HG03064 (cell line): ENCODE measurements around the gene HSD17B2.

Source experiments
- ATAC-seq: cut with Tn5 transposase; IDR thresholded peaks from one replicate; pipeline ENCODE4 v1.9.1; 2021; ENCODE audit warnings: low read depth; ENCODE audit not compliant: unreplicated experiment

HSD17B2 gene

DNA sequence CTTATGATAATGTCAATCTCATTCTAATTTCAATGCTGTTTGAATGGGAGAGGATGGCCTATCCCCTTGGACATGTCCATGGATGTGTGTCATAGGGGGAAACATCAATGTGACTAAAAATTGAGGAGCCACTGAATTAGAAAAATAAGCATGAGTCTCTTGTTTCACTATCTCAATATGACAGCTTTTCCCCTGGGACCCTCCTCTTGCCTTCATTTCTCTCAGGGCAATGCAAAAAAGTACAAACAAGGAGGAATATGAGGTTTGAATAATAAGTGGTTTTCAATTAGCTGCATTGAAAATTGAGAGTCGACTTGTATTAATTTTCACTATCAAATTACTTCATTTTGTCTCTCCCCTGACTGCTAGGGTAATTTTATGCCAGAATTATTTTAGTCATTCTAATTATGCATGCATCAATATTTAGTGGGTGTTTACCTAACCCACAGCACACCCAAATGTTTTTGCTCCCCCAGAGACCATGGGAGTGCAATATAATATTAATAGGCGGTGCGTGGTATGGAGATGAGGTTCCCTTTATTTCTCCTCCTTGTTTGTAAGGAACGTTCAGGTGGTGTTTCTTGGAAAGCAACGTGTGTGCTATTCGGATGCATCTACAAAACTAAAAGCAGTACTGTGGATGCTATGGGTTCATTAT is 17.0 kb upstream of the HSD17B2 start:
- ATAC-seq, result no peak

GRCh38 chr16:82019535-82019934 is 15.5 kb upstream of the HSD17B2 start:
- ATAC-seq, result no peak

DNA sequence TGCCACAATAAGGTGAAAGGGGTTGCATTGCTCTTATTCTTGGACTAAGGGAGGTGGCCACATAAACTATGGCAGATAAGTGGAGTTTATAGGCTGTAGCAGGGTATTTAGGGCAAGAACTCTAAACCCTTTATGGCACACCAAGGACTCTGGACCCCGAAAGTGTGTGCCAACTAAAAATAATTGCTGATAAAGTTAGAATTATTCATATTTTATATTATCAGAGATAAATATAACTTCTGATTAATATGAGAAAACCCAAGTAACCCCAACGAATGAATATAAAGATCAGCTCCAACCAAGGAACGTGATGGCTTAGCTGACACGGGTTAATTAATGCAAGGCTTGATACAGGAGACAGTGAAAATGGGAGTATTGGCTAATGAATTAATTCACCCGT is 15.0 kb upstream of the HSD17B2 start:
- ATAC-seq, result no peak

- ATAC-seq, result no peak
Observed at GRCh38 chr16:82023206-82023605, 11.8 kb upstream of the HSD17B2 start.

DNA sequence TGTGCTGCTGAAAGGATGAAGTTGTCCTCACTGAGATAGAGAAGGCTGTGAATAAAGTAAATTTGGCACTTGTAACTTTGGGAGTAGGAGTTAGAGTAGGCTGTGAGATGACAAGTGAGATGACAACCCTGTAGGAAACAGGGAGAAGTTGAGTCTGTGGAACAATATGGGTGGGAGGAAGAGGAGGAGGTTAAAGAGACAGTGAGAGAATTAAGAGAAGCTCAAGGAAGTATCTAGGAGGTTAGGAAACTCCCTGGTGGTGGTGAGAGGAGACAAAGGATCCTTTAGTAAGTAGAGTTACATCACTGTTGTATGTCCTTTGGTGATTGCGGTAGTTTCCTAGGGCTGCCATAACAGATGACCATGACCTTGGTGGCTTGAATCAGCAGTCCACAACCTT is 10.7 kb upstream of the HSD17B2 start:
- no peak for ATAC-seq

DNA sequence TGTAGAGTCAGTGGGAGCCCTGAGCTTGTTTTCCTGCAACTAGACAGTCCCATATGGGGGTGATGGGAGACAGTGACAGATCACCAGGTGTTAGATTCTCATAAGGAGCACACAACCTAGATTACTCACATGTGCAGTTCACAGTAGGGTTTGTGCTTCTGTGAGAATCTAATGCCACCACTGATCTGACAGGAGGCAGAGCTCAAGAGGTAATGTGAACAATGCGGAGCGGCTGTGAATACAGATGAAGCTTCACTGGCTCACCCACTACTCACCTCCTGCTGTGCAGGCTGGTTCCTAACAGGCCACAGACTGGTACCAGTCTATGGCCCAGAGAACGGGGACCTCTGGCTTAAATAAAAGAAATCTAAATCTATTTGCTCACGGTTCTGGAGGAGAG is 10.2 kb upstream of the HSD17B2 start:
- ATAC-seq, result no peak

DNA sequence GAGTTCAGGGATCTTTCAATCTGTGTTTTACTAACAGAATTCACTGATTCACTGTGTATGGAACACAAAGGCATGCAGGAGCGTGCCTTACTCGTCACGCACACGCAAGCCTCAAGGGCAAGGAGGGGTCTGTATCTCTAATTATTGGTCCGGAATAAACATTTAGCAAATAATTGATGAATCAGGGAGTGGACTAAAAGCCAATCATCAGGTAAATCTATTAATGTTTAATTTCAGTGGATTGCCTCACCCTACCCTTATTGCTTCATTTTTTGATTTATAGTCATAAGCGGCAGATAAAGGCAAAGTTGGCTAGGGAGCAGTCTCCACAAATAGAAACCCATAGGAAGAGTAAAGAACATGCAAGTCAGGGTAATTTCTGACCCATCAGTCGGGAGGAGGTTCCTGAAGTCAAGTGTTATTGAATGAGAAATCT is 7.4 kb upstream of the HSD17B2 start:
- ATAC-seq, result no peak

DNA sequence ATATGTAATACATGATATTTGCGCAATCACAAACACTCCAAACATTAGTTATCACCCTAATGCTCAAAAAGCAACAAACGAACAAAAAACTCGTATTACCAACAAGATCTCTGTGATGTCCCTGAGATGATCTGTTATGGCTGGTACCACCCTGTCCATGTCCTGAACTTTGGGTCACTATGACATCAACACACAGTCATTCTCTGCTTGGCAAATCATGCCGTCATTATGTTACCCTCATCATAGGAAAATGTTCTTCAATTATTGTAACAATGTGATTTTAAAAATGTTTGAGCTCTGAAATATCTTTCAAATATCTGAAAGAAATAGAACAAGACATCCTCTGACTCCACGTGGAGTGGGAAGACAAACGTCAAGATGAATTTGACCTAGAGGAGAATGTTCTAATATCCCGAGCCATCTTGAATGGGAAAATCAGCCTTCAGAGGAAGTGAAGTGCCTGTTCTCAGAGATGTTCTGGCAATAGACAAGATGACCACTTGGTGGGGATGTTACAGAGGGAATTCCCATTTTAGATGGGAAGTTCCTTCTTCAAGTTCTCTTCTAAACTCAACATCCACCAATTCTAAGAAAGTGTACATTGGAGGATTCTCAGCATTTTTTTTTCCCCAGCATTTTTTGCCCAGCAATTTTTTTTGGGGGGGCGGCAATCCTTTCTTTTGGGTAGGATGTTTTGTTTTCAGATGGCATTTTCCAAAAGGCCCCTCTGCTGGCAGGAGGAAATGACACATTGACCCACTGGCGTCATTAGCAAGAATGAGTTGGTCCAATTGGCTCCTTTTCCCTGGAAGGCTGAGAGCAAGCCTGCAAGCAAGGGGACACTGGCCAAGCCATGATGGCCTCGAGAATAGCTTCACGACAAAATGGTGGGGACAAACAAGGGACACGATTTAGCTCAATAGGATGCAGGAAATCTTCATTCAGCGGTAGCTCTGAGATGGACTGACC is 3.7 kb upstream of the HSD17B2 start:
- ATAC-seq, result no peak

DNA sequence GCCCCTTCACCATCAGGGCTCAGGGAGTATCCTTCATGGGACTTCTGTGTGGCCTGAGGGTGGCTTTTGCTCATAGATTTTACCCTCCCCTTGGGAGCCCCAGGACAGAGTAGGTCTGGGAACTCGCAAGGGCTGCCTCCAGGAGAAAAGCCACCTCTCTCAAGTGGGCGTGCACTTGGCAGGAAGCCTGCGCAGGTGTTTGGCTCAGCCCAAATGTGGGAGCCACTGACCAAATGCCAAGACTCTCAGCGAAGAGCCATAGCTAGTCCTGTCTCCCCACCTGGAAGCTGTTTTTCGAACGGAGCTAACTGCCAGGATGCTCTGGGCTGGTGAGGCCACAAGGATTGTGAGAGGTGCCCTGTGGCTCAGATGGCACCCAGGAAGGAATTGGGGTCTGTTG is 2.0 kb upstream of the HSD17B2 start:
- ATAC-seq, result no peak

DNA sequence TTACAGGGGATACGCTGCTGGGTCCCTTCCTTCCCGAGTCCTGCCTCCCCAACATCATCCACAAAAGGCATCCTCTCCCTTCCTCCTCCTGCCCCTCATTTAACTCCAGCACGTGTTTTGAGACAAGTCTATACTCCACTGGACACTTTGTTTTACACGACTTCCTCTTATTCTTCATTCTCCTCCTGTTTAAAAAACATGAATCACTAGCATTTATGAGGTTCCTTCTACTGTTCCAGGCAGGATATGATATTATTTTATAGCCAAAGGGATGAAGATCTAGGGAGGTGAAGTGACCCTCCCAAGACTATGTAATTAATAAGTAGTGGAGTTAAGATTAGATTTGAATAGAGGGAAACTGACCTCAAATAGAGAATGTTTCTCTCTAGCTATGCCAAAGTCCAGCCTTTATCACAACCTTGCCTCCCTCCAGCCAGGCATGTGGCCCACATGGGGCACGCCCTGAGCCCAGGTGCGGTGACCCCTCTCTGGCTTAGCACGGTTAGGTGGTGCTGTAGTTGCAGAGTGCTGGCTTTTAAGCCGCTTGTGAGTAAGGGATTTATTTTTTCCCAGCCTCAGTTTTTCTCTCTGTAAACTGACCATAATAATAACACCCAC is 1.3 kb upstream of the HSD17B2 start:
- ATAC-seq, result no peak

DNA sequence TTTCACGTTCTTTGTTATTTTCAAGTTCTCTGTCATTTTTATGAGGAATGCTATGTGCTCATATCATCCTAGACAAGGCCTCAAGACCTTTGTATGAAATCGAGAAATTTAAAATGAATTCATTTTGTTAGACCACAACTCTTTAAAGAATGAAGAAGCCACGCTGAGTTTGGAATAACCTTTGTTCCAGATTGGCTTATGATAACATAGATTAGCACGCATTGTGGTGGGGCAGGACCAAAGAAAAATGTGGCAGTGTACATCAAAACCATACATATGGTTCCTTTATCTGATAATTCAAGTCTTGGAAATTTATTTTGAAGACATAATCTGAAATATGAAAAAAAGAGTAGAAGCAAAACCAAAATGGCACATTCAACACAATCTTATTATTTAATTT is 2.2 kb downstream of the HSD17B2 start:
- no peak for ATAC-seq

DNA sequence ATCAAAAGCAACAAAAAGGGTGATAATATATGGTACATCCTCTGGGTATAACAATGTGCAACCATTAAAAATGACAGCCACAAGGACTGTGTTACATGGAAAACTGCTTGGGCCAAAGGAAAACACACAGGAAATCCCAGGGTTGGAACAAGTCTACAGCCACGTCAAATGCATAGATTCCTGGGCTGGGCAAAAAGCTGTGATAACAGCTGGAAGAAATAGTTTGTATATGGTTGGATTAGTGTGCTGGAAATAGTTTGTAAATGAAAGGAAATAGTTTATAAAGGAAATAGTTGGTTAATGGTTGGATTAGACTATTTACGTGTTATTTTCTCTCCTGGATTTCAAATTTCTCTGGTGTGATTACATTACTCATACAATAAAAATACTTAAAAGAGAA is 2.6 kb downstream of the HSD17B2 start:
- ATAC-seq, result no peak

GRCh38 chr16:82040296-82040695 is 5.2 kb downstream of the HSD17B2 start:
- no peak for ATAC-seq

DNA sequence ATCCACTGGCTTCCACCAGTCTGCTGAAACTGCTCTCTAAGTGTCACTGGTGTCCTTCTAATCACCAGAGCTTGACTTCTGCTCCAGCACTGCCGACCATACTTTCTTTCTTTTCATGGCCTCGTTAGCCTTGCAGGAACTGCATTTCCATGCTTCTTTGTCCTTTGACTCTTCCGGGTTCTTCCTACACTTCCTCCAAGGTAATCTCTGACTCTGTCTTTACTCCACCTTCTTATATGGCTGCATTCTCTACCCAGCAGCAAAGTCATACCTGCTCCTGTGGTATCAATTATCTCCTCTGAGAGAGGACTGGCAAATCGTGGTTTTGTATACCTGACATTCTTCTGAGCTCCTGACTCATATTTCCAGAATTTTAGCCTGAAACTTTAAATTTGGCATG is 6.5 kb downstream of the HSD17B2 start:
- no peak for ATAC-seq

GRCh38 chr16:82042144-82042543 is 7.1 kb downstream of the HSD17B2 start:
- no peak for ATAC-seq

GRCh38 chr16:82042846-82043245 is 7.8 kb downstream of the HSD17B2 start:
- no peak for ATAC-seq

- no peak for ATAC-seq
Observed at GRCh38 chr16:82043680-82044584, 8.9 kb downstream of the HSD17B2 start.

DNA sequence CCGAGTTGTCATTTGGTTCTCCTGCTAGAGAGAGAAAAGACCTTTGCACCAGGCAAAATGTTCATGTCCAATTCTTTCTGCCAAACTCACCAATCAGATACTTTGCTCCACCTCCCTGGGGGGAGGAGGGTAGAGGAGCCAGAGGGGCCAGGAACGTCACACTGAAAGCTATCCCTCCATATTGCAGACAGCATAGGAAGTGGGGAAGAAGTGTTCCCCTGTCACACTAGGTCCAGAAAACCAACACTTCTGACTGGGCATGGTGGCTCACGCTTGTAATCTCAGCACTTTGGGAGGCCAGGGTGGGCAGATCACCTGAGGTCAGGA is 9.5 kb downstream of the HSD17B2 start:
- no peak for ATAC-seq

GRCh38 chr16:82045465-82045864 is 10.4 kb downstream of the HSD17B2 start:
- ATAC-seq, result no peak

DNA sequence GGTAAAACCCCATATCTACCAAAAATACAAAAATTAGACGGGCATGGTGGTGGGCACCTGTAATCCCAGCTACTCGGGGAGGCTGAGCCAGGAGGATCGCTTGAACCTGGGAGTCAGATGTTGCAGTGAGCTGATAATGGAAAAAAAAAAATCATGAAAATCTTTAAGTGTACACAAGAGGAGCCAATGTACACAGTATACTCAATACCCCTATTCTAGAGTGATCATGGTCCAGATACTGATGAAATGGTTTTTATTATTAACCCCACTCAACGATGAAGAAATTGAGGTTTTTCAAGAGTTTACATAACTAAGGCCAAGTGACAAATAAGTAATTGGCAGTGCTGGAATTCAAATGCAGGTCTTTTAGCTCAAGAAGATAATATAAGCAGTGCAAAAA is 11.5 kb downstream of the HSD17B2 start:
- ATAC-seq, result no peak

- ATAC-seq, result no peak
Observed at GRCh38 chr16:82046941-82047340, 11.9 kb downstream of the HSD17B2 start.
